Effector CD8-positive, alpha-beta T cell (primary cell): Measurements from ENCODE around the gene REG3G.
"Not testable (repeated sequence)": the region's sequence is repeated elsewhere in the genome, so short reads cannot be mapped to it uniquely, and the experiment has no call there.

Experiments used
- DNase-seq: peaks from one replicate; lab custom pipeline; 2025; lab: John Stamatoyannopoulos, UW

The REG3G gene

GRCh38 chr2:79016342-79016741 lies 9.2 kb upstream of the REG3G start:
- no peak for DNase-seq

- DNase-seq = no peak
Observed at GRCh38 chr2:79026061-79026460, 559 bp downstream of the REG3G start.

DNA sequence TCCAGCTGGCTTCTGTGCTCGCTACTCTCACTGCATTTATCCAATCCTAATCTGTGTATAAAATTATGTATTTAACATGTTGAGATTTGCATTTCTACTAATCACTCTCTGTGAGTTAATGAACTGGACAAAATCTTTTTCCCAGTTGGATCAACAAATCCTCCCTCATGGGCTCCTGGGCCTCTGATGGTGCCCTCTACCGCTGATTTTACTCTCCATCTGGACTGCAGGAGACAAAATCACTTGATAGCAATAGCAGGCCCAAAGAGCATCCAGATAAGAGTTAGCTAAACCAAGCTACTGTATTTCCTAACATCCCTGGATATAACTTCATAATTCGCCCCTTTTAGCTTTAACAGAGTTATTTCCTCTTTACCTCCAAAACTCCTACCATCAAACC lies 14.4 kb downstream of the REG3G start:
- DNase-seq = no peak

DNA sequence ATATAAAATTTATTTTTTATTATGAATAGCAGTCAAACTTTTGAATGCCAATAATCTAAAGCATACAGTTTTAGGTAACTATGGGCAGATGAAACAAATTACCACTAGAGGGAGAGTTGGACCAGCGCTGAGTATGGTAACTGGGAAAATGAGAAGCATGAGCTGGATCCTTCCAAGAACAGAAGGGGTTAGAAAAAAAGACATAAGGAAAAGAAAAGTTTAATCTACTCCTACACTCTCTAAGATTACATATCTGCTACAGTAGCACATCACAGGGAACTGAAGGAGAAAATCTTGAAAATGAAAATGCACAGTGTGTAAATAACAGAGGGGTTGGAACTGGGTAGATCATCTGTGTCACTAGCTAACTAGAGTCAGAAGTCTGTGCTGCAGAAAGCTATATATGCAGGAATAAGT lies 15.5 kb downstream of the REG3G start:
- DNase-seq = no peak

DNA sequence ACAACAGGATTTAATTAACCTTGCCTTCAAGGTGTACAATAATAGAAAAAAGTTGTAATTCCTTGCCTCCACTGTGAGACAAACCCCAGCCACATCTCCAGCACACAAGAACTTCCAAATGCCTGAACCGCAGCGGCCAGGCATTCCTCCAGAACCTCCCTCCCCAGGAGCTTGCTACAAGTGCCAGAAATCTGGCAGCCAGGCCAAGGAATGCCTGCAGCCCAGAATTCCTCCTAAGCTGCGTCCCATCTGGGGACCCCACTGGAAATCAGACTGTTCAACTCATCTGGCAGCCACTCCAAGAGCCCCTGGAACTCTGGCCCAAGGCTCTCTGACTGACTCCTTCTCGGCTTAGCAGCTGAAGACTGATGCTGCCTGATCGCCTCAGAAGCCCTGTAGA lies 28.0 kb downstream of the REG3G start:
- DNase-seq = not testable (repeated sequence)

- DNase-seq = not testable (repeated sequence)
Observed at GRCh38 chr2:79054769-79055168, 29.3 kb downstream of the REG3G start.

DNA sequence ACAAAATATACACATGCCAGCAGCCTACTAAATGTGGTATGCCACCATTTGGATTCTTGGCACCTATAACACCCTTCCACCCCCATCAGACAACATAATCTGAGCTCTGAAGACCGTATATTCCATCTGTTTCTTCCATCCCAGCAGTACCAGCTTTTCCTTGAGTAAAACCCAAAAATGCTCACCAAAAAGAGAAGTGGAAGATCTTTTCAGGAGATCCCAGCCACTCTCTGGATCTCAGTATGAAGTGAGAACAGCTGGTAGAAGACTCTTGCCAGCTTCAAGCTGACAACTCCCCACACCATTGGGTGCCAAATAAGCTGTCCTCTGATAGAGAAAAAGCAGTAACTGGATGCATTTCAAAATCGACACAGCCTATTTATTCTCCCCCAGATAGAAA lies 39.7 kb downstream of the REG3G start:
- DNase-seq = no peak

DNA sequence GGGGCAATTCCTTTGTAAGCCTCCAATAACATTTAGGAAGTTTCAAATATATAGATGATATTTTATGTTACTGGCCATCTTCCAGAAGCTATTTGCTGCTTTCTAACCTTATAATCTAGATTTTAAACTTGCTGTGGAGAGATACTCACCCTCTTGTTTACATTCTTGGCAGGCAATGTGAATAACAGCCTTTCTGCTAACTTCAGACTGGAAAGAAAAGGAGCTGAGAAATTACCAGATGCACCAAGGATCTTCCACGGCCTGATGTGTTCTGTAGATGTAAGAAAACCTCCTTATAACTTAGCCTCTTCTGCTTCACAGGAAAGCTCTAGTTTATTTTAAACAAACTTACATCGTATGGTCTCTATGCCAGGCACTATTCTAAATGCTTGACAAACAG lies 45.6 kb downstream of the REG3G start:
- no peak for DNase-seq
